CD4-positive, alpha-beta T cell treated with Interleukin-10 for 1 hour (primary cell): Measurements from ENCODE around the gene FAIM2.

Experiments
- DNase-seq: peaks from one replicate; pipeline ENCODE4 v3.0.0-alpha.2; 2020

The FAIM2 gene

GRCh38 chr12:49903700-49904423 lies at the start of gene FAIM2:
FAIM2 (minus strand) TSS chr12:49903900; CDS start chr12:49903792, 108 bp downstream.
- peak; percentile 48 for DNase-seq

DNA sequence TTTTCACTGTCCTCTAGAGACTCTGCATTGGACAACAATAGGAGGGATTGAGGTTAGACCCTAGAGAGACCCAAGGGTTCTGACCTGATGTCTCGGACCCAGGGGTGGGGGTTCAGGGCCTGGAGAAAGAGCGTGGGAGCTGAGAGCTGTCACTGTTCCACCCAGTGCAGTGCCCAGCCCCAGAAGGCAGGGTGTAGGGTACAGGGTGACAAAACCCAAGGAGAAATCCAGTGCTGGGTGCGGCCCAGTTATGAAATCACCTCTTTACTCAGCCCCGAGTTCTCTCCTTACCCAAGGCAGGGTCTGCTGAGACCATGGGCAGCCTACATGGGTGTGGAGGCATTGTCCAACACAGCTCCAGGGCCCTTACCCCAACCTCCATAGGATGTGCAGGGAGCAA lies 49.5 kb upstream of the FAIM2 start:
- DNase-seq: no peak

DNA sequence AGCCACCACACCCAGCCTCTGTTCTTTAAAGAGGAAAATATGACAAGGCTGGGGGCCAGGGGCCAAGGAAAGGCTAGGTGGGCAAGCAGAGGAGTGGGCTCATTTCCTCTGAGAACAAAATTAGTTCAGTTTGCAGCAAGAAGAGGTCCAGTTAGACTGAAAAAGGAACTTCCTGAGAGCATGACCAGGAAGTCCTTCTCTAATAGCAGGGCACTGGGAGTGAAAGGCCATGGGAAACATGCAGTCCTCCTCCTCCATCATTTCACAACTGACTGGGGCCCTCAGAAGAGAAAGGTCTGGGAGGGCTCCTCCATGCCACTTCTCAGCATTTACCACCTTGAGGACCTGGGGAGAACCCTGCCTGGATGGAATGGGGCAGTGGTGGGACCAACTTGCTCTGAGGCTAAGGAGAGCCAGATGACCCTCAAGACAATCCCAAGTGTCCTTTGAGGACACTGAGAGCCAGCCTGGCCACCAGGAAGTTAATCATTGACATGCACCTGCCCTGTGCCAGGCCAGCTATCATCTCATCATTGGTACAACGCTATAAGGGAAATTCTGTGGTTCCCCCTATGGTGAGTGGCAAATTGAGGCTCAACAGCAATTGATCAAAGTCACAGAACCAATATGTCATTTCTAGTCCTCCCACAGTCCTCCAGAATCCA lies 48.8 kb upstream of the FAIM2 start:
- DNase-seq: no peak

- no peak for DNase-seq
Measured at GRCh38 chr12:49951411-49952240, 47.9 kb upstream of the FAIM2 start.

DNA sequence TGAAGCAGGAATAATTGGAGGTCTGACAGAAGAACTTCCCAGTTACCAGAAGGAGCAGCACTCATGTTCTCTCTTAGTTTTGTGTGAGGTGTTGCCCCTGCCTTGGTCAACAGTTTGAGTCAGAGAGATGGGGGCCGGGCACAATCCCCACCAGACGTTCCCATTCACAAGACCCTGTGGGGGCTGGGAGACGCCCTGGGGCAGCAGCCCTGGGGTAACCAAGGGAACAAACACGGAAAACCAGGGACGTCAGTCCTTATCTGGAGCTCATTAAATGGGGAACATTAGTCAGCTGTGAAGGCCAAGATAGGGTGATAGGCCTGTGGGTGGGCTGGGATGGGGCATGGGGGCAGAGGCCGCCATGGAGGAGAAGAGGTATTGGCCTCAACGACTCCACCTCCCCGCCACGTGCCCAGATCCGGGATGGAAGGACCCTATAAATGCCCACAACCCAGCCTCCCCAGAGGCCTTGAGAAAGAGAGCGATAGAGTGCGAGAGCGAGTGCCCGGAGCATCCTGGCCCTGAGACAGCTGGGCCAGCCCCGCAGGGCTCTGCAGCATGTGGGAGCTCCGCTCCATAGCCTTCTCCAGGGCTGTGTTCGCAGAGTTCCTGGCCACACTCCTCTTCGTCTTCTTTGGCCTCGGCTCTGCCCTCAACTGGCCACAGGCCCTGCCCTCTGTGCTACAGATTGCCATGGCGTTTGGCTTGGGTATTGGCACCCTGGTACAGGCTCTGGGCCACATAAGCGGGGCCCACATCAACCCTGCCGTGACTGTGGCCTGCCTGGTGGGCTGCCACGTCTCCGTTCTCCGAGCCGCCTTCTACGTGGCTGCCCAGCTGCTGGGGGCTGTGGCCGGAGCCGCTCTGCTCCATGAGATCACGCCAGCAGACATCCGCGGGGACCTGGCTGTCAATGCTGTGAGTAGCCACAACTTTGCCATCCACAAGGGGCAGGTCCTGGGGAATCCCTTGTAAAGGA lies 46.9 kb upstream of the FAIM2 start, which contains the start of gene AQP2:
TSS of gene AQP2 (plus strand) at position 465 of the 979 bp plus-strand sequence. CDS start at position 559, 94 bp downstream.
- no peak for DNase-seq

DNA sequence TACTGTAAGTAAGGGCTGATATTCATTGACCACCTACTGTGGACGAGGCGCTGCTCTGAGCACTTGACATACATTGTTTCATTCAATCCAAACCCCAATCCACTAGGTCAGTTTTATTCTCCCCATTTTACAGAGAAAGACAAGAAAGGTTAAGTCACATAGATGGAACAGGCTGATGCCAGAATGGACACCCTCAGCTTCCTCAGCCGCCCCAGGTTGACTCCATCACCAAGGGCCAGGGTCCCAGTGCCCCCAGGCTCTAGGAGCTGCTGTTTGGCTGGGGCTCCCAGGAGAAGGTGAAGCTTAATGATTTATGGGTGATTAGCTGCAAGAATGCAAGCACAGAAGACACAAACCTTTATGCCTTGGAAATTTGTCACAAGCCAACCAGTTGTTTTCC lies 46.2 kb upstream of the FAIM2 start:
- no peak for DNase-seq

GRCh38 chr12:49948866-49949845 lies 45.5 kb upstream of the FAIM2 start:
- no peak for DNase-seq

DNA sequence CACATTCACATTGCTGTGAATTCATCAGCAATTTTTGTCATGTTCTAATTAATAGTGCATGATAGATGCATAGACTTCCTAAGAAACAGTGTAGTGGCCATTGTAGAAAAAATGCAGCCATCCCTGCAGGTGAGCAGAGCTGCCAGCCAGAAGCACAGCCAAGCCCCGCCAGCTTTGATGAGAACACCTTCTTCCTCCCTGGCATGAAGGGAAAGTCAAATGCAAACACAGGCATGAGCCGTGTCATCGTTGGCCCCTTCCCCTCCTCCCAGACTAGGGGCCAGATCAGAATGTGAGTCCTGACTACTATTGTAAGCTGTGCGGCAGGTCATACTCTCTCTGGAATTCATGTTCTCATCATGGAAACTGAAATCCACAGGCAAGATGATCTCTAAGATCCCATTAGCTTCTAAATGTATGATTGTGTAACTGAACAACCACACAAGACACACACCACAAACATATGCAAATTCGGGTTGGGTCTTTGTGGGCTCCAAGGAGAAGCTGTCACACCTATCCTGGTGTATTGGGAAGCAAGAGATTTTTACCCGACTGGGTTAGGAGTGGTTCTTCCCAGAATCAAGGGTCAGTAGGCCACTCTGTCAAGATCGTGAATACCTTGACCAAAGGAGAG lies 44.0 kb upstream of the FAIM2 start:
- no peak for DNase-seq

DNA sequence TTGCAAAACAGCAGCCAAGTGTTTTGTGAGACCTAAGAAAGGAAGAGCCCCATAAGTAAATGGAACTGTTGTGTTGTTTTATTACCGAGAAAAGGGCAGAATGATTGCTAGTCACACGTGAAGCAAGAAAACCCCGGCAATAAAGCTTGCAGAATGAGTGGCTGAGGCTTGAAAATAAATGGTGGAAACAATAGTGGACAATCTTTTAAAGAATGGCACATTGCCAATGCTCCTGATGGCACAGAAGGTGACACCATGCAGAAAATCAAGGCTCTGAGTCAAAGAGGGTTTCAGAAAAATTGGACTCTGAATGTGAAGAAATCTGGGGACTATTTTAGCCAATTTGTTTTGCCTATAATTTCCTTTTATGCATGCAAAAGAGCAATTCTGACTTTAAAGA lies 42.8 kb upstream of the FAIM2 start:
- DNase-seq: no peak

DNA sequence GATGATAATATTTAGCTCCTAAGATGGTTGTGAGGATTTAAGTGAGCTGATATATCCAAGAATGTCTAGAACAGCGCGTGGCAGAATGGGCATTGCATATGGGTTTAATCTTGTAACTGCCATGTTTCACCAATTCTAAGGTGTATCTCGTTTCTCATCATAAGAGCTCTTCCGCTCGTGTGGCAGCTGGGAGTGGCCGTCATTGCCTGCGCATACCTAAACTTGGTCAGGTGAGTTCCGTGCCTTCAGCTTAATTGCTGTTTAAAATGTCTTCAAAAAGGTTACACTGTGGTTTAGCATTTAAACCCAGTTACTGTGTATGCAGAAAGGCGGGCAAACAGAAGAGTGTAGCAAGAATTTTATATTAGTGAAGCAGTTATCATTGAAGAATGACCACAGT lies 42.4 kb upstream of the FAIM2 start:
- peak; percentile 4 for DNase-seq

DNA sequence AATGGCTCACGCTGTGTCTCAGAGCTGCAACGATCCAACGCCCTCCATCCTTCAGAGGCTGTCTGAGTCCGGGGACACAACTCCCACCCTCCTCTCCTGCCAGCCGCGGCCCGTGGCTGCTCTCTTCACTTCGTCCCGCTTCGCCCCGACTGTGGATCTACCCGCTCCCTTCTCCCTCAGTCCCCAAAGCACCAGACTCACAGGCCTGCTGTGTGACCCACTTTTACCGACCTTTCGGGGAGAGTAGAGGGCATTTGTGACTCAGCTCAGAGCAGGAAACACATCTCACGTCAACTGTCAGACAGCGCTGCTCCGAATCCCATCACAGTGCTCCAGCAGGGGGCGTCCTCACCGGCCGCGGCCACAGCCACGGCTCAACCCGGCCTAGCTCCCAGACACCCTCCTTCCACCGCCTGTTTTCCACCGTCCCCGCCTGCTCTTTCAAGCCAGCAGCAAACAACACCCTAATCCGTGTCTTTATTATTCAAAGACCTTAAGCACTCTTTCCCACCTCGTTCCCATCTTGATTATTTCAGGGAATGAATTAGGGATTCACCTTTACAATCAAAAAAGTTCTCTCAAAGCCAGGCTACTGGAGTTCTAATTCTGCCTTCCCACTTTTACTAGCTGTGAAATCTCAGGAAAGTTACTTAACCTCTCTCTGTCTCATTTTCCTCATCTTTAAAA lies 41.8 kb upstream of the FAIM2 start:
- DNase-seq: peak; percentile 82

DNA sequence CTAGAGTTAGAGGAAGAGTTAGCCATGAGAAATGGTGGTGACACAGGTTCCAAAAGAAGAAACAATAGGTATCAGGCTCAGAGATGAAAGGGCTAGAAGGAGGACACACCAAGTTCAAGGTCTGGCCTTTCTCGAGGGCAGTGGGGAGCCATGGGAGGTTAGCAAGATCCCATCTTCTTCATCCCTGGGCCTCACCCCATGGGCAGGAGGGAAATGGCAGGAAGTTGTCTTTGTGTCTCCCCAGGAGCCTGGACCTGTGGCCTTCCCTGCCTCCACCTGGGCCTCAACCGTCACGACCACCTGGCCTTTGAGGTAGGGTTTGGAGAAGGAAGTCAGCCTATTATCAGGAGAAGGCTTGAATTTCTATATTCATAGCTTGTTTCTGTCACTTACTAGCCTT lies 41.0 kb upstream of the FAIM2 start:
- no peak for DNase-seq

- DNase-seq: no peak
Measured at GRCh38 chr12:49944046-49944445, 40.3 kb upstream of the FAIM2 start.

- no peak for DNase-seq
Measured at GRCh38 chr12:49943625-49943960, 39.9 kb upstream of the FAIM2 start.

- no peak for DNase-seq
Measured at GRCh38 chr12:49942921-49943624, 39.4 kb upstream of the FAIM2 start.

DNA sequence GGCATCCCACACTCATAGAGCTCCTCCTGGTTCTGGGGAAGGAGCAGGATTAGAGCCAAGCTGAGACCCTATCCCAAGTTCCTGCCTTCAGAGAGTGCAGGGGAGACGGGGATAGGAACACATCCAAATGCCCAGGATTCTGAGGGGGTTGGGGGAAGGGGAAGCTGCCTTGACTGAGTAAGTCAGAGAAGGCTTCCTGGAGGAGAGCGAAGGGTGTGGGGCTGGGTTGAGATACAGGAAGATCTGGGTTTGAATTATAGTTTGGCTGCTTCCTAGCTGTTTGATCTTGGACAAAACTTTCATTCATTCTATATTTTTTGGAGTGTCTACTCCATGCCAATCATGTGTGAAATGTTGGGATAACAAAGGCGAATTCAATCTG lies 38.8 kb upstream of the FAIM2 start:
- no peak for DNase-seq

- no peak for DNase-seq
Measured at GRCh38 chr12:49941556-49942511, 38.1 kb upstream of the FAIM2 start.

DNA sequence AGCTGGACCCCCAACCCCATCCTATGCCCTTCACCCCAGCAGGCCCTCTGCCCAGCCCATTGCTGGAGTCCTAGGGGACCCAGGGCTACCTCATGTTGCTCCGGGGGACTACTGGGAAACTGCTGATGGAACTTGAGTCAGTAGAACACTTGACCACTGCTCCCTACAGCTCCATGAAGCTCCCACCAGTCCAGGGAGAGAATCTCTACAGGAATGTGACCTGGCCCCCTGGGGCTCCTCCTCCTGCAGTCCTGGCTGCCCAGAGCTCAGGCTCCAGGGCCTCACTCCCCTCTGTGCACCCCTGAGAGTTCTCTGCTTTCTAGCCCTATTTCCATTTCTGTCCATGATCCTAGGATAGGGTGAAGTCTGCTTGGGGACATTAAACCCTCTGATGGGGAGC lies 36.0 kb upstream of the FAIM2 start:
- DNase-seq: no peak
